Stimulated activated CD4-positive, alpha-beta T cell treated with anti-CD3 and anti-CD28 coated beads, Interleukin-4, amount 100 ng/mL, for 24 hours (primary cell): ENCODE measurements around the gene NECTIN1.

ENCODE experiments used
- DNase-seq: peaks from one replicate; pipeline ENCODE4 v3.0.0-alpha.2; 2020

The NECTIN1 gene

DNA sequence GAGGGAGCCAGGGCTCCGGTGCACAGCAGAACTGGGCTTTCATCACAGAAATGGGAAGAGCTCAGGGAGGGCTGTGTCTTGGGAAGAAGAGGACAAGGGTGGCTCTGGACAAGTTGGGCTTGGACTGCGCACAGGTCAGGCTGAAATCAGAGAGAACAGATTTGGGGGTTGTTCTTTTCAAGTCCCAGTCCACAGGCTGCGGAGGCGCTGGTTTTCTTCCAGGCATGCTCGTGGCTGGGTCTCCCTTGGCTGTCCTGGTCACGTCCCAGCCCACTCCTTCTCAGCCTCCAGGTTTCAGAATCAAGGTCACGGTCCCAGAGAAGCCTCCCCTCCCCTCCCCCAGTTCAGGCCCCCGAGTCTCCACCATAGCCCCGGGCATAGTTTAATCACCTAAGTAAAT is 17.0 kb downstream of the NECTIN1 start:
- no peak for DNase-seq

- DNase-seq, result no peak
Measured at GRCh38 chr11:119711476-119711875, 17.5 kb downstream of the NECTIN1 start.

GRCh38 chr11:119710417-119710816 is 18.6 kb downstream of the NECTIN1 start:
- no peak for DNase-seq

- DNase-seq, result no peak
Measured at GRCh38 chr11:119709638-119710346, 19.2 kb downstream of the NECTIN1 start.

DNA sequence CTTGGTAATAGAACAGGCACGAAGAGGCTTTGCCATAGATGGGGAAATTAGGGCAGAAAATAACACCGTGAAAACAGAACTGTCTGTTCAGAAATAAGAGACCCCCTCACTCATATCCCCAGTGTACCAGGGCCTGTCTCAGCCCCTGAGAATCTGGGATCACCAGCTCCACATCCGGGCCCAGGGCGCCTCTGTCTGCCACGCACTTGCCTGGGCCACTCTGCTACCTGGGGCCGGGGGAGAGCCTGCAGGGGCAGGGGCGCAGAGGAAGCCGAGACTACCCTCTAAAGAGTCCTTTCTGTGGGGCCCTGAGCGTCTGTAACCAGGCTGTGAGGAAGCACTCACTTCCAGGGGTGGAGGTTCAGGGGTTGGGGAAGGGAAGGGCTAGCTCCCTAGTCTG is 19.8 kb downstream of the NECTIN1 start:
- DNase-seq, result no peak

- DNase-seq, result no peak
Measured at GRCh38 chr11:119708384-119708783, 20.6 kb downstream of the NECTIN1 start.

- DNase-seq, result no peak
Measured at GRCh38 chr11:119706887-119707286, 22.1 kb downstream of the NECTIN1 start.

GRCh38 chr11:119706029-119706428 is 23.0 kb downstream of the NECTIN1 start:
- no peak for DNase-seq

- DNase-seq, result no peak
Measured at GRCh38 chr11:119705362-119705761, 23.6 kb downstream of the NECTIN1 start.

- no peak for DNase-seq
Measured at GRCh38 chr11:119704849-119705248, 24.2 kb downstream of the NECTIN1 start.

GRCh38 chr11:119701591-119702549 is 27.1 kb downstream of the NECTIN1 start:
- no peak for DNase-seq

DNA sequence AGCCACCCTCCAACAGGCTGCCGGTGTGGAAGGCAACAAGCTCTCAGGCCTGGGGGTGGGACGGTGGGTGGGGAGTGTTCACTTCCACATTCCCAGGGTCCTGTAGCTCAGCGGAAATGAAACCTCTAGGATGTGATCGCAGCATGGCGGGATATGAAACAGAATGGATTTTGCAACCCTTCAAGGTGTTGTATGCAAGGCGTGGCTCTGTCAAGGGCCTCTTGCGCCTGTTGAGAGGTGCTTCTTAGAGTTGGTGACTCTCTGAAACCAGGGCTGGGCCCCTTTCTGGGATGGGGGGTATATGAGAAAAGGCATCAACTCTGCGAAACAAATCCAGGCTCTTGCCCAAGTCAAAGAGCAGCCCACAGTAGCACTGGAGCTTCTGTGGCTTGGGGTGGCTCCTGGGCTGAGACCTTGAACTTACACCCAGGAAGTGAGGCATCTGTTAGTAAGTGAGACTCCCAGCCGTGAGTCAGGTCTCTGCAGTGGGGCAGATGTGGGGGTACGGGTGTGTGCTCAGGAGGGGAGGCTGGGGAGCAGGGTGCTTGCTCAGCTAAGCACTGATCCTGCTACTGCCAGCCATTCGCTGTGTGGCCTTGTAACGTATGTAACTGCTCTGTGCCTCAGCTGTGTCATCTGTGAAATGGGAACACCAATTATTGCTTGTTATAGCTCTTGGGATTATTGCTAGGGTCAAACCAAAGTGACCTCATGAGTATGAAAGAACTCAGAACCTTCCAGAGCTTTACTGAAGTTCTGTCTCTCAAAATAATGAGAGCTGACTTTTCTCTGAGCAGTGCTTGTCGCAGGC is 28.3 kb downstream of the NECTIN1 start:
- no peak for DNase-seq

GRCh38 chr11:119700030-119700429 is 29.0 kb downstream of the NECTIN1 start:
- DNase-seq, result no peak

DNA sequence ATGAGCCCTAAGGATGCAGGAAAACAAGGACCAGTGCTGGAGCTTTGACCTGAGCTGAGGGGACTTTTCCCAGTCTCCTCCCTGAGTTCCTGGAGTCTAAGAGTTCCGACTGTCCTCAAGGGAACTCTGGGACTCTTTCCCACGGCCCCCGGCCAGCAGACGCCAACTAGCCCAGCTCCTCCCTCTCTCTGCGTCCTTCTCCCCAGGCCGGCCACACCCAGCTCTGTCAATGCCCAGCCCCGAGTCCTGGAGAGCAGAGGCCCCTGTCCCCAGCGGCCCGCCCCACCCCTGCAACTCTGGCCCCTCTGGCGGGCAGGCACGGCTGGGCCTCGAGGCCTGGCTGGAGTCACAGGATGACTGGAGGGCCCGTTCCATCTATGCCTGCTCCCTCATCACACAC is 29.8 kb downstream of the NECTIN1 start:
- DNase-seq, result no peak

GRCh38 chr11:119697882-119698281 is 31.1 kb downstream of the NECTIN1 start:
- no peak for DNase-seq

GRCh38 chr11:119697445-119697844 is 31.6 kb downstream of the NECTIN1 start:
- DNase-seq, result no peak

DNA sequence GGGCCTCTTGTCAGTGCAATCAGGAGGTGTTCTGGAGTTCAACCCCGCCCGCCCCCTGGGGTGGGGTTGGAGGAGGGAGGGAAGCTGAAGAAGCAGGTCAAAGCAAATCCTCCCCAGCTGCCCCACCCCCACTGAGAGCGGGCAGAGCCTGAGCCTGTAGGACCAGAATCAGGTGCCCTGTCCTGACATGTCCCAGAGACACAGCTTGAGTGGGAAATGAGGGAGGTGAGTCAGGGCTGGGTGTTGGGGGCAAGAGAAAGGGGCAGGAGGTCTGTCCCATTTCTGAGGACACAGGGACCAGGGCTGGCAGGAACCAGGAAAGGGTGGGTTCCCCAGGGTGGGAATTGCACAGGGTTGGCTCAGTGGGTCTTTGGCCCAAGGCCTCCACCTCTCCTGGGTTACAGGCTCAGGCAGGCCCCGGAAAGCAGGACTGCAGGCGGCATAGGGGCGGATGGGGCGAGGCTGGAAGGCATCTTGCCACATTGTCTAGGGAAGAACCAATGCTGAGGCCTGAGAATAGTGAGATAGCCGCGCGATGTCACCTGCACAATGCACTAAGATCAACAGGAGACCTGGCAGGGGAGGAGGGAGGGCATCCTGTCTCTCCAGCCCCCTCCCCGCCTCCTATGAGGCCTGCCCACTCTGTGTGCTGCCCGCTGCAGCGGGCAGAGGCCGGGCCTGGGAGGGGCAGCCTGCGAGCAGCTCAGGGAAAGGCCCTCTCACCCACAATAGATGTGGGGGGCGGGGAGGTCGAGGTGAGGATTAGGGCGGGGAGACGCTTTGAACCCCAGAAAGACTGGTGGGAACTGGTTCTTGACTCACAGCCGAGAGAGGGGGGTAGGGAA is 32.4 kb downstream of the NECTIN1 start:
- no peak for DNase-seq

DNA sequence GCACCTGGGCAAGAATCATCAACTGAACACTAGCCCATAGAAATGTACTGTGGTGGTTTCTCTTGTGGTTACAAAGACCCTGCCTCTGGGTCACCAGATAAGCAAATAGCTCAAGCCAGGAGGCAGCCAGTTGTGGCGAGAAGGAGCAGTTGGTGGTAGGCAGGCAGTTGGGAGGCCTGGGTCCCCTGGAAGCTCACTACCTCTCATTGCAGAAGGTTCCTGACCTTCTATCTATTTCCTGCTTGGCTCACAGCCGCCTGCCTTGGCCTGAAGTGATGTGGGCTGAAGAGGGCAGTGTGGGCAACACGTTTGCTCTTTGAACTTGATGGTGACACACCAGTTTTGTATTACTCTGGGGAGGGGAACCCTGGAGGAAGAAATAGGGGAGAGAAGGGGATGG is 34.7 kb downstream of the NECTIN1 start:
- no peak for DNase-seq

DNA sequence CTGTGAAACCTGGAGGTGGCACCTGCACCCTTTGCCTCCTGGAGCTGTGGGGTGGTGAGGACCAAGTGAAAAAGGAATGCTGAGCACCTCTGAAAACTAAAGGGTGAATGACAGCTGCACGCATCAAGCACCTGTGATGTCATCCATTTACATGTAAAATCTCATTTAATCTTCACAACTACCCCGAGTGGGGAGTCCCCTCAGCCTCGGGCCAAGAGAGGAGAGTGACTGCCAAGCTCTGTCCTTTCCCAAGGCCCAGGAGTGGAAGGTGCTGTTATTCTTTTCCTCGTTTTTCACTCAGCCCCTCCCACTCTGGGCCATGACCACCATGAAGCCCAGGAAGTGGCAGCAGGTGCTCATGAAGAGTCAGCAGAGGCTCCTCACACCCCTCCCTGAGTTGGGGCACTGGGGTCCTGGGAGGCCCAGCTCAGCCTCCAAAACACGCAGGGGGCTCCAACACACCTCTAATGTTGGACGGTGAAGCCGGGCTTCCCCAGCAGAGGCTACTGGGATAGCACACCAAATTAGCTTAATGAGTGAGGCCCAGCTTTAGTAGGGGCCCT is 35.7 kb downstream of the NECTIN1 start:
- no peak for DNase-seq

DNA sequence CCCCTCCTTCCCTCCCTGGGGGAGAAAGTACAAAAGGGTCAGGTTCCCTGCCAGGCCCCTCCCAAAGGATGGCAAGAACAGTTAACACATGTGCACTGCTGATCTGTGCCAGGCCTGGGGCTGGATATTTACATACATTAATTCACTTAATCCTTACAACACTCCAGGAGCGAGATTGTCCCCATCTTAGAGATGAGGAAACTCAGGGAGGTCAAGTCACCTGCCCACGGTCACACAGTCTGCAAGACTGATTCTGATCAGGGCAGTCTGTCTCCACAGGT is 36.5 kb downstream of the NECTIN1 start:
- DNase-seq, result no peak

DNA sequence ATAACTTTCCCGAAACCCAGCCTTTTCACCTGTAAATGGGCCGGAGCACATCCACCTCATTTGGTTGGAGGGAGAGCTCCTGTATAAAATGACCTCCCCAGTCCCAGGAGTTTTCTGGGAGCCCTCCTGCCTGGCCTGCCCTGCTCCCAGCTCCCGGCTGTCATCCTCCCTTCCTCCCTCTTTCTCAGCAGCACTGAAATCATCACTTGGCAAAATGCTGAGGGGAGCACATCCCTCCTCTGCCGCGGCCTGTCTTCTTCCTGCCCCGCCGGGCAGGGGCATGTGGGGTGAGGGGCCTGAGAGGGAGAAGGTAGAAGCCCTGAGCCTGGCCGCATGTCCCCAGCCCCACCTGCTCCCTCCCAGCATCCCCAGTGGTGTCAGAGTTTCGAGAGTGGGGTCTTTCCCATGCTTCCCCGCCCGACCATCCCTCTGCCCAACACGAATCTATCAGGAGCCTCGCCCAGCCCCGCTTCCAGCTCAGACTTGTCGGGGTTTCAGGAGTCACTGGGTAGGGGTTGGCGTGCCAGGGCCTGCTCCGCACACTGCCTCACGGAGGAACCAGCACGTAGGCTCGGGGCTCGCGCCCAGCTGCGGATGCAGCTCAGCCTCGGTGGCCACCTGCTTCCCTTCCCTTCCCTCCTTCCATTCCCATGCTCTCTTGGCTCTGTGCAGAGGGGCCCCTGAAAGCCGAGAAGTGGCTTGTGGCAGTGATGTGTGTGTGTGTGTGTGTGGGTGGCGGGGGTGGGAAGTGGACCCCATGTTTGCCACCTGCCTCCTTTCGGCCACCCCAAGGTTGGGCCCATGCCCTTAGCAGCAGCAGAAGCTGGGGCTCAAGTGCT is 37.1 kb downstream of the NECTIN1 start:
- no peak for DNase-seq
